Mesenteric fat pad (tissue), 1 donor: Measurements from ENCODE around the gene ABCF3. TPM values are rescaled to one million over a fixed set of nuclear protein-coding genes. Genes with fewer than 3 reads are reported as not detected.

ENCODE experiments used
- DNase-seq: peaks from one replicate; pipeline ENCODE4 v3.0.0-alpha.2; 2020; ENCODE audit warnings: low spot score
- total RNA-seq: library from RNA; stranded (reverse); fragmentation: NEBNext Ultra II Directional; extraction: Animal tissue kit (Norgen Biotek cat#: 25700); gene quantifications from one replicate; pipeline ENCODE4 v1.2.1, GENCODE V29; 2021
- donor health status: DM: yes; HTN: yes; CAD: no.

ABCF3 gene
- total RNA-seq, 1 donor from 2014 or later: 81.1 TPM

DNA sequence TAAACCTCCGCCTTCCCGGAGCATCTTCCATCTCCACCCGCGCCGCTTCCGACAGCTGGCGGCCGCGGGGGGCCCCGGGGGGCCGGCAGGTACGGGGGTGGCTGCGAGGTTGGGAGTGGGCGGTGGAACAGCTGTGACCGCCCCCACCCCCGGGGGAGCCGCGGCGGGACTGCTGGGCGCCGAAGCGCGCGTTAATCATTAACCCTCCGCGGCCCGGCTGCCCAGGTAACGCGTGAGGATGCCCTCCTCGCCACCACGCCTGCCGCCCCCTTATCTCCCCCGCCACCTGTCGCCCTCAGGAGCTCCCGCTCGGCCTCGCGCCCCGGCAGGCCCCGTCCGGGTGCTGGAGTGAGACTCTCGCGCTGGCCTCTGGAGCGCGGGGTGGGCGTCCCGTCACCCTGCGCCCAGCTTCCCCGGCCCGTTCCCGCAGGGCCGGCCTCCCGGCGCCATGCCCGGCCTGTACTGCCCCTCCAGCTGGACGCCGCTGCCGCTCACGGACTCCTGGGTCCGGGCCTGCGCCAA, 44.1 kb downstream of the ABCF3 start:
- DNase-seq: no peak

DNA sequence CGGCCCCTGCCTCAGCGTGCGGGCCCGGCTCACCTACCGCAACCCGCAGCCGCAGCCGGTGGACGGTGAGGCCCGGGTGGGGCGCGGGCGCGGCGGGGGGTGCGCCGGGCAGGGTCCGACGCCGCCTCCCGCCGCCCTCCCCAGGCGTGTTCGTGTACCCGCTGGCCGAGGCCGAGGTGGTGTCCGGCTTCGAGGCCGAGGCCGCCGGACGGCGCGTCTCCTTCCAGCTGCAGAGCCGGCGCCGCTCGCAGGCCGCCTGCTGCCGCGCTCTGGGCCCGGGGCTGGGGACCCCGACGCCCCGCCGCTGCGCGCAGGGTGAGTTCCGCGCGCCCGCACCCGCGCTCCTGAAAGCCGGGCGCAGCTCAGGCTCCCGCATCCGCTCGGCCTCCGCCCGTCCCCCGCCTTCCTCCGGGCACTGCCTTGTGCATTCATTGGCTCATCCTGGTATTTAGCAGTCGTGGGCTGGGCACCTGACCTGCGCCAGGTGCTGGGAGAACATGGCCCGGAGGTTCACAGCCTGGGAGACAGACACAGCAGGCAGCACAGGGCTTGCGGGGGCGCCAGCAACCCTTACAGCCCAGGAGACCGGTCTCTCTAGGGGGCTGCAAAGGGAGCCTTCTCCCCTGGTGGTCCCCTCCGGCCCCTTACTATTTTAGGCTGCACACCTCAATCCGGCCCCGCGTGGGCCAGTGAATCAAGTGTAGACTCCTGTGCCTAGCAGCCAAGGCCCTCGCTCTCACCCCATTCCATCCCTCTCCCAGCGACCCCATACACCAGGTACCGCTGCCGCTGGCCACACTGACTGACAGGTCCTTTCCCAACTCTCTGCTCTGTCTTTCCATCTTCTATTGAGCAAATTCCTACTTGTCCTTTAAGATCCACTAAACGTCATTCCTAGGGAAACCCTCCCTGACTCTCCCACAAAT, 44.9 kb downstream of the ABCF3 start:
- no peak for DNase-seq

DNA sequence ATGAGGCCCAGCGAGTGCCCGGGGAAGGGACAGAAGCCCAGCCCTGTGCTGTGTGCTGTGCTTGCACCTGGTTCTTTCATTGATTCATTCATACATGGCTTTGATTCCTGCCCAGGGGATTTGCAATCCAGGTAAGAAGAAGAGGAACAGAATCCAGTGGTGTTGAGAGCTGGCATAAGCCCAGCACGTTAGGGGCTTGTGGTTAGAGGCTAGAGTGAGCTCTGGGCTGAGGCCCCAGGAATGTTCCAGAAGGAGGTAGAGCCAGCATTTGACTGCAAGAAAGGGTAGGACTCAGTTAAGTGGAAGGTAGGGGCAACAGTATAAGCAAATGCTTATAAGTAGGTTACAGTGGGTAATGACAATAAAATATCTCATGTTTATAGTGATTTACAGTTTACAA, 45.7 kb downstream of the ABCF3 start:
- DNase-seq: no peak

DNA sequence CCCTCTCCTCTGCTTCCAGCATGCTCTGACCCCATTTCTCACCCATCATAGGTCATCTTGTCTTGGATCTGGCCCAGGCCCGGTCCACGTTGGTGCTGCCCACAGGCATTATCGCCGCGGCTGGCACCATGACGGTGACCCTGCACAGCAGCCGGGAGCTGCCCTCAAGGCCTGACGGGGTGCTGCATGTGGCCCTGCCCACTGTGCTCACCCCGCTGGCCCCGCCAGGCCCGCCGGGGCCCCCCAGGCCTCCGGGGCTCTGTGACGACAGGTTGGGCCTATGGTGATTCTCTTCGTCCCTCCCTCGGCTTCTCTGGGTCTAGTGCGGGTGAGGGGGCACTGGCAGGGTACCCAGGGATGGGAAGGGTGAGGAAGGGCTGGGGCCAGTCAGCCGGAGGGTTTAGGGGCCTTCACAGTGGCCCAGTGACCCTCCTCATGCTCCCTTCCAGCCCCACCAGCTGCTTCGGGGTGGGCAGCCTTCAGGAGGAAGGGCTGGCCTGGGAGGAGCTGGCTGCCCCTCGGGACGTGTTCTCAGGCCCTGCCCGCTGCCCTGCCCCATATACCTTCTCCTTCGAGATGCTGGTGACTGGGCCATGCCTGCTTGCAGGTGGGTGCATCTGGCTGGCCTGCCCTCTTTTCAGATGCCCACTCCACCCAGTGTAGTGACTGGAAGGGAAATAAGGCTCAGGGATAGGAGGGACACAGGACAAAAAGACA, 47.3 kb downstream of the ABCF3 start:
- DNase-seq: no peak

DNA sequence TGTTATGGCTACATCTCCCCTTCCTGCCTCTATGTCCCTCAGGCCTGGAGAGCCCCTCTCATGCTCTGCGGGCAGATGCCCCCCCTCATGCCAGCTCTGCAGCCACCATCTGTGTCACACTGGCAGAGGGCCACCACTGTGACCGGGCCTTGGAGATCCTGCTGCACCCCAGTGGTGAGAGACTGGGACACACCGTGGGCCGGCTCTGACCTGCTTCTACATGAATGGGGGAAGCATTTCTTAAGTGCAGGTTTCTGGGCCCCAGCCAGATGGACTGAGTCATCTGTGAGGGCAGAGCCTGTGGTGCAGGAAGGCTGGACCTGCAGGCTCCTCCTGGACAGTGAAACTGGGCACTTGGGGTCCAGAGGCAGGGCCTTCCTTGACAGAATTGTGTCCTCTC, 48.2 kb downstream of the ABCF3 start:
- no peak for DNase-seq

DNA sequence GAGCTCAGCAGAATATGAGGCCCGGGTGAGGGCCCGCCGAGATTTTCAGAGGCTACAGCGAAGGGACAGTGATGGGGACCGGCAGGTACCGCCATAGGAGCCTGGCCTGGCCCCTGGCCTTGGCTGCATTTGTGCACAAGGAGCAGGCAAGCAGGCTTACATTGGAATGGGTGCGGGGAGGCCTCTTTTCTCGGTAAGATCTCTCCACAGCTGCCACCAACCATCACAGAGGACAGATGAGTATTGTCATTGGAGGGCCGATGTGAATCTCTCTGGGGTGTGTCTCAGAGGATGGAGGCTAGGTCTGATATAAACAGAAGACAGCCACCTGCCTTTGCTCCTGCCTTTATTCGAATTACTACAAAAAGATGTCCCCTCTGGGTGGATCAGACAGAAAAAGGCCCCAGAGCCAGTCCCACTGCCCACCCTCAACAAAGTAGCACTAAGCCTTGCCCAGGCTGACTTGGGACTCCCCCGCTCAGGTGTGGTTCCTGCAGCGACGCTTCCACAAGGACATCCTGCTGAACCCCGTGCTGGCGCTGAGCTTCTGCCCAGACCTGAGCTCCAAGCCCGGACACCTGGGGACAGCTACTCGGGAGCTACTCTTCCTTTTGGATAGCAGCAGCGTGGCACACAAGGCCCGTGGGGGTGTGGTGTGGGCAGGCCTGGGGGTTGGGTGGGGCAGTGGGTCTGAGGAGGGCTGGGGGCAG, 48.8 kb downstream of the ABCF3 start:
- DNase-seq: no peak

DNA sequence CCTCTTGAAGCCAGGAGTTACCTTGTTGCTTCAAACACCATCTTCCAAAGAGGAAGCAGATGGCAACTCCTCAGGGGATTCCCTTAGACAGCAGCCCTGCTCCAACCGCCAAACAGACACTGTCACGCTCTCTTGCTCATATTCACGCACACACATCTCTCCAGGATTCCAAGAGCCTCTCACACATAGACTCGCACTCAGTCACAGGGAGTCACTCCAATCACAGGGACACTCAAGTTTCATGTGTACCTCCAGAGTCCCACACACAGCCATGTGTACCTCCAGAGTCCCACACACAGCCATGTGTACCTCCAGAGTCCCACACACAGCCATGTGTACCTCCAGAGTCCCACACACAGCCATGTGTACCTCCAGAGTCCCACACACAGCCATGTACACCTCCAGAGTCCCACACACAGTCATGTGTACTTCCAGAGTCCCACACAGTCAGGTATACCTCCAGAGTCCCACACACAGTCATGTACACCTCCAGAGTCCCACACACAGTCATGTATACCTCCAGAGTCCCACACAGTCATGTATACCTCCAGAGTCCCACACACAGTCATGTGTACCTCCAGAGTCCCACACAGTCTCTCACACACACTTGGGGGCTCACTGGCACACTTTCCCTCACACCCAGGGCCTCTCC, 49.5 kb downstream of the ABCF3 start:
- DNase-seq: no peak

DNA sequence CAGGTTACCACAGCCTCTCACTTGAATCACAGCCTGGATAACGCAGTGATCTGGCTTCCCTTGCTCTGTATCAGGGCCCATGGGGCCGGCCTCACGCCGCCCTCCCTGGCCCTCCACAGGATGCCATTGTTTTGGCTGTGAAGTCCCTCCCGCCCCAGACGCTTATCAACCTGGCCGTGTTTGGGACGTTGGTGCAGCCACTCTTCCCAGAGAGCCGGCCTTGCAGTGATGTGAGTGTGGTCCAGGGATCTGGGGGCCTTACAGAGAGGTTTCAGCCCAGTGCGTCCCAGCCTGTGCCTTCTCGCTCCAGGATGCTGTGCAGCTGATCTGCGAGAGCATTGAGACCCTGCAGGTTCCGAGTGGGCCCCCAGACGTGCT, 50.0 kb downstream of the ABCF3 start:
- DNase-seq: no peak

DNA sequence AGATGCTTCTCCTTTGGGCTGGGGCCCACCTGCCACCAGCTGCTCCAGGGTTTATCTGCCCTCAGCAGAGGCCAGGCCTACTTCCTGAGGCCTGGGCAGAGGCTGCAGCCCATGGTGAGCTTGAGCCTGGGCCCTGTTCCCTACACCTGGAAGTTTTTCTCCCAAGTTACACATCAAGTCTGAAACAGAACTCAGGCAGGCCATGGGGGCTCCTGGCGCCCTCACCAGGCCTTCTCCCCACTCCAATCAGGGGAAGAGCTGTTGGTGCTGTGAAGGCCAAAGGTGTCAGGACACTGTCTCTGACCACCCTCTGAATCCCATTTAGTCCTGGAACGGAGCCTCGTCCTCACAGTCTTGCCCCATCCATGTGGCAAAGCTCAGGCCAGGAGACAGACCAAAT, 50.6 kb downstream of the ABCF3 start:
- no peak for DNase-seq

DNA sequence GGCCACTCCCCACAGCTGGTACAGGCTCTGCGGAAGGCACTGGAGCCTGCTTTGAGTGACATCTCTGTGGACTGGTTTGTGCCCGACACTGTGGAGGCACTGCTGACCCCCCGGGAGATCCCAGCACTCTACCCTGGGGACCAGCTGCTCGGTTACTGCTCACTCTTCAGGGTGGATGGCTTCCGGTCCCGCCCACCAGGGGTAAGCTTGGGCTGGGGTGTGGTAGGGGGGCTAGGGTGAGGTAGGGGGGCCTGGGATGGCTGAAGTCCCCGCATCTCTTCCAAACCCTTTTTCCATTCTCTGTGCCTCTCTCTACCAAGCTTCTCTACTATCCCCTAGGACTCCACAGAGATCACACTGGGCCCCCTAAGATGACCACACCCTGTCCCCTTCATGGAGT, 51.2 kb downstream of the ABCF3 start:
- no peak for DNase-seq

DNA sequence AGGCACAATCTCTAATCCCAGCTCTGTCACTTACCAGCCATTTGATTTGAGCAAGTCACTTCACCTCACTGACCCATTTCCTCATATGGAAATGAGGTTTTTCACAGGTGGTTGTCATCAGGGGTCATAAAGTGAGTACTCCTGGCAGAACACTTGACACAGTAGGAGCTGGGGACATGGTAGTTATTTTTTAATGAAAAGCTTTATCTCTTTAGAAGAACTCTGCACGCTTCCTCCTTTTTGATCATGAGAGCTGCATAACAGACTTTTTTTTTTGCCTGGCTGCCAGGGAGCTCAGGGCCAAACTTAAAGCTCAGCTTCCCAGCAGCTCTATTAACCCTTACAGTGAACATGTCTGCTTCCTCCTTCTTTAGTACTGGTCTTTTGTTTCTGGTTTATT, 51.8 kb downstream of the ABCF3 start:
- no peak for DNase-seq

DNA sequence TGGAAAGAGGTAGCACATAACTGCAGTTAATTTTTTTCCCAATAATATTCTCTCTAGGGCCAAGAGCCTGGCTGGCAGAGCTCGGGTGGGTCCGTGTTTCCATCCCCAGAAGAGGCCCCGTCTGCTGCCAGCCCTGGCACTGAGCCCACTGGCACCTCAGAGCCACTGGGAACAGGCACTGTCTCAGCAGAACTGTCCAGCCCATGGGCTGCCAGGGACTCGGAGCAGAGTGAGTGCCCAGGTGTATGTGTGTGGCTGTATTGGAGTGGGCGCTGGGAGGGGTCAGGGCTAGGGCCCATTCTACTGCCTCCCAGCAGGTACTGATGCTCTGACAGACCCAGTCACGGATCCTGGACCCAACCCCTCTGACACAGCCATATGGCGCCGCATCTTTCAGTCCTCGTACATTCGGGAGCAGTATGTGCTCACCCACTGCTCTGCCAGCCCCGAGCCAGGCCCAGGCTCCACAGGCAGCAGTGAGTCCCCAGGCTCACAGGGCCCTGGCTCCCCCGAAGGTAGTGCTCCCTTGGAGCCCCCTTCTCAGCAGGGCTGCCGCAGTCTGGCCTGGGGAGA, 52.3 kb downstream of the ABCF3 start:
- DNase-seq: no peak

DNA sequence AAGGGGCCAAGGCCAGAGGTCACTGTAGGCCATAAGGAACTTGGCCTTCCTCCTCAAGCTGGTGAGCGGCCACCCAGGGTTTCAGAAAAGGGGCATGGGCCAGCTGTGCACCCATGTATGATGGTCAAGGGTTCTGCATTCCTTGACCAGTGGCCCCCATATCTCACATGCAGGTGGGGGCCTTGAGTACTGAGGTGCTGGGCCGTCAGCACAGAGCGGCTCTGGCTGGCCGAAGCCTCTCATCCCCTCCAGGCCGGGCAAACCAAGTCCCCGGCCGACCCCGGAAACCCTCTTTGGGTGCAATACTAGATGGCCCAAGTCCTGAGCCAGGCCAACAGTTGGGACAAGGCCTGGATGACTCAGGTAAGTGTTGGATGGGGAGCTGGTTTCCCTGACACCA, 53.2 kb downstream of the ABCF3 start:
- DNase-seq: no peak

DNA sequence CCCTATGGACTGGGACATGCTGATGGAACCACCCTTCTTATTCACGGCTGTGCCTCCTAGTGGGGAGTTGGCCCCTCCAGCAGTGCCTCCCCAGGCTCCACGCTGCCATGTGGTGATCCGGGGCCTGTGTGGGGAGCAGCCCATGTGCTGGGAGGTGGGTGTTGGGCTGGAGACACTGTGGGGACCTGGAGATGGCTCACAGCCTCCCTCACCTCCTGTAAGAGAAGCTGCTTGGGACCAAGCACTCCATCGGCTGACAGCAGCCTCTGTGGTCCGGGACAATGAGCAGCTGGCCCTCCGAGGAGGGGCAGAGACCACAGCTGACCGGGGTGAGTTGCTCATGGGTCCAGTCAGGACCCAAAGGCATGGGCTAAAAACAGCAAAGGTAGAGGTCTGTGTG, 53.7 kb downstream of the ABCF3 start:
- DNase-seq: no peak

DNA sequence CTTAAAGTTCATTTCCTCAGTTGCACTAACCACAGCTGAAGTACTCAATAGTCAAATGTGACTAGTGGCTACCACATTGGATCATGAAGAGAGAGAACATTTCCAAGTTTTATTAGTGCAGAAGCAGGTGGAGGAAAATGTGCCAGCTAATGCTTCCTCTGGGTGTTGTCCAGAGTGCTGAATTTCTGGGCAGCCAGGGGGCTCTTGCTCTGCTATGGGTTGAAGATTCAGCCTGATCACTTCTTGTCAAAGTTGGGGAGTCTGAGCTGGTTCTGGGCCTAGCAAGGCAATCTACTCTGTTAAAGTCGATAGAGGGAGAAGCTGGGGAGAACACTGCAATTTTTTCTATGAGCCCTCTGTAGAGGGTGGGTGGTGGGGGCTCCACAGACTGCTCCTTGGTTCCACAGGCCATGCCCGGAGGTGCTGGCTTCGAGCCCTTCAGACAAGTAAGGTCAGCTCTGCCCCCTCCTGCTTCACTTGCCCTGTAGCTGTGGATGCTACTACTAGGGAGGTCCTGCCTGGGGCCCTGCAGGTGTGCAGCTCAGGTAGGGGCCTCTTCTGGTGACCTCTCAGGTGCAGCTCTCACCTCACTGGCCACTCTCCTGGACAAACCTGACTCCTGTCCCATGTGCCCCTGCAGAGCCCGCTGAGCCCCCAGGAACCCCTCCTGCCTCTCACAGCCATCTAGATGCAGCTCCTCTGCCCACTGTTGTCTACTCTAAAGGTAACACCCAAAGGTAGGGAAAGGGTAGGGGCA, 54.6 kb downstream of the ABCF3 start:
- no peak for DNase-seq

DNA sequence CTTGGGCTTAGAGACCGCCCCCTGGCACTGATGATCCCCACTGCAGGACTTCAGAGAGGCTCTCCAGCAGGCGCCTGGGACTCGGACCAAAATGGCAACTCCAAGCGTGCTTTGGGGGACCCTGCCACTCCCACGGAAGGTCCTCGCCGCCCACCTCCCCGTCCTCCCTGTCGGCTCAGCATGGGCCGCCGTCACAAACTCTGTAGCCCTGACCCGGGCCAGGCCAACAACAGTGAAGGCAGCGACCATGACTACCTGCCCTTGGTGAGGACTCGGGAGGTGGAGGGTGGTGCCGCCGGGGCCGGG, 55.1 kb downstream of the ABCF3 start:
- no peak for DNase-seq

DNA sequence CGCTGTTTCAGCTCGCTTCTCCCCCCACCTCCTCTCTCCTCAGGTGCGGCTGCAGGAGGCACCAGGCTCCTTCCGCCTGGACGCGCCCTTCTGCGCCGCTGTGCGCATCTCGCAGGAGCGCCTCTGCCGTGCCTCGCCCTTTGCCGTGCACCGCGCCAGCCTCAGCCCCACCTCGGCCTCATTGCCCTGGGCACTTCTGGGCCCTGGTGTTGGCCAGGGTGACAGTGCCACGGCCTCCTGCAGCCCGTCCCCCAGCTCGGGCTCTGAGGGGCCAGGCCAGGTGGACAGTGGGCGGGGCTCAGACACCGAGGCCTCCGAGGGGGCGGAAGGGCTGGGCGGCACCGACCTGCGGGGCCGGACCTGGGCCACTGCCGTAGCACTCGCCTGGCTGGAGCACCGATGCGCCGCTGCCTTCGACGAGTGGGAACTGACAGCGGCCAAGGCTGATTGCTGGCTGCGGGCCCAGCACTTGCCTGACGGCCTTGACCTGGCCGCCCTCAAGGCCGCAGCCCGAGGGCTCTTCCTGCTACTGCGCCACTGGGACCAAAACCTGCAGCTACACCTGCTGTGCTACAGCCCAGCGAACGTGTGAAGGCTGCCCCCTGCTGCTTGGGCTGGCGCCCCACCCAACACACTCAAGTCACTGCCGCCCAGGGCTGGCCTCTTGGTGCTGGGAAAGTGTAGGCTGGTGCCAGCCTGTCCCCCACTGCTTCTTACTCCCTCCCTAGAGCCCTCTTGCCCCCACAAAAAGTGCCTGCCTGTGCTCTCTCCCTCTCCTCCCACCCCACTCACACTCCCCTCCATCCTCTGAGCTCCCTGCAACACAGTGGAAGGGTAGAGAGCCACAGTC, 55.7 kb downstream of the ABCF3 start:
- no peak for DNase-seq

DNA sequence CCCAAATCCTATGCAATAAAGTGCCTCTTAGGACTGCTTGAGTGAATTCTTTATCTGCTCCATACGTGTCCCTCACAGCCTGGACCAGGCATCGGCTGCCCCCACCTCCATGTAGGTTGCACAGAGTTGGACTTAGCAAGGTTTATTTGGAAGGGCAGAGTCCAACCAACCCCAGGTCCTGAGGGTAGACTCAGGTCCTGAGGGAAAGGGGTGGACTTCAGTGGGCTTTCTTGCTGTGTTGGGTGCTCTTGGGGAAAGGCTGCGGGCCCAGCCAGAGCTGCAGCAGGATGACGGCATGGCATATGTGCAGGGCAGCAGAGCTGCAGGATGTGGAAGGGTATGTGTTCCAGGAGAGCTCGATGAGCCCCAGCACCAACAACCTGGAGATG, 56.3 kb downstream of the ABCF3 start:
- DNase-seq: no peak
